GM12873 (cell line): Measurements from ENCODE around the gene ZNF860.

Source experiments
- CTCF ChIP-seq: IDR thresholded peaks from 2 replicates; pipeline ENCODE4 v1.5.1; 2012; ENCODE audit warnings: low read depth, mild to moderate bottlenecking, moderate library complexity, low read length, control low read depth; ENCODE audit not compliant: insufficient read depth; ENCODE audit errors: missing control alignments

Gene ZNF860

GRCh38 chr3:31999907-32000439, 18.4 kb downstream of the ZNF860 start:
- TF ChIP-seq CTCF = no peak

- TF ChIP-seq CTCF = no peak
Observed at GRCh38 chr3:32000877-32001276, 19.3 kb downstream of the ZNF860 start.

- TF ChIP-seq CTCF = no peak
Observed at GRCh38 chr3:32002561-32003368, 21.2 kb downstream of the ZNF860 start.

- TF ChIP-seq CTCF = no peak
Observed at GRCh38 chr3:32003380-32003779, 21.8 kb downstream of the ZNF860 start.

- TF ChIP-seq CTCF = no peak
Observed at GRCh38 chr3:32004113-32004765, 22.7 kb downstream of the ZNF860 start.

GRCh38 chr3:32009101-32009500, 27.6 kb downstream of the ZNF860 start:
- no peak for TF ChIP-seq CTCF

GRCh38 chr3:32009957-32010356, 28.4 kb downstream of the ZNF860 start:
- TF ChIP-seq CTCF = no peak
